C4-2B (cell line): ENCODE measurements around the gene SERPINB10.

Source experiments
- ZFX ChIP-seq: fragments of 450-650 bp; IDR thresholded peaks from 2 replicates; pipeline ENCODE4 v1.6.1; 2017
- TF ChIP-seq, protein P1 (sequence below): fragments of 450-650 bp; conservative IDR thresholded peaks from 2 replicates; pipeline ENCODE4 v1.5.1; 2017; ENCODE audit warnings: mild to moderate bottlenecking

DNA sequence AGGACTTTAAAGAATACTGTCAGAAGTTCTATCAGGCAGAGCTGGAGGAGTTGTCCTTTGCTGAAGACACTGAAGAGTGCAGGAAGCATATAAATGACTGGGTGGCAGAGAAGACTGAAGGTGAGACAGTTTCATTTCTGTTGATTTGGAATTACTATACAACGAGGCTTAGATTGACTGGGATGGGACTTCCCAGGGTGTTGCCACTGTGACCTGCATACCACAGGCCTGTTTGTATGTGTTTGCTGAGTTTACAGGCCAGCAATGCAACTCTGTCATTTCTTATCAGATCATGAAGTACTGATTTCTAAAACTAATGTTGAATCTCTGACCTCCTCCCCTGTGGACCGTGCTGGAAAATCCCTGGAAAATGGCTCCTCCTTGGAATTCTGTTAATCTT lies 74.0 kb downstream of the SERPINB10 start:
- TF ChIP-seq, protein P1, sequence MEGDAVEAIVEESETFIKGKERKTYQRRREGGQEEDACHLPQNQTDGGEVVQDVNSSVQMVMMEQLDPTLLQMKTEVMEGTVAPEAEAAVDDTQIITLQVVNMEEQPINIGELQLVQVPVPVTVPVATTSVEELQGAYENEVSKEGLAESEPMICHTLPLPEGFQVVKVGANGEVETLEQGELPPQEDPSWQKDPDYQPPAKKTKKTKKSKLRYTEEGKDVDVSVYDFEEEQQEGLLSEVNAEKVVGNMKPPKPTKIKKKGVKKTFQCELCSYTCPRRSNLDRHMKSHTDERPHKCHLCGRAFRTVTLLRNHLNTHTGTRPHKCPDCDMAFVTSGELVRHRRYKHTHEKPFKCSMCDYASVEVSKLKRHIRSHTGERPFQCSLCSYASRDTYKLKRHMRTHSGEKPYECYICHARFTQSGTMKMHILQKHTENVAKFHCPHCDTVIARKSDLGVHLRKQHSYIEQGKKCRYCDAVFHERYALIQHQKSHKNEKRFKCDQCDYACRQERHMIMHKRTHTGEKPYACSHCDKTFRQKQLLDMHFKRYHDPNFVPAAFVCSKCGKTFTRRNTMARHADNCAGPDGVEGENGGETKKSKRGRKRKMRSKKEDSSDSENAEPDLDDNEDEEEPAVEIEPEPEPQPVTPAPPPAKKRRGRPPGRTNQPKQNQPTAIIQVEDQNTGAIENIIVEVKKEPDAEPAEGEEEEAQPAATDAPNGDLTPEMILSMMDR = no peak
- TF ChIP-seq ZFX = no peak
